Nephron (organoid): ENCODE measurements around the gene PRKN.

ENCODE experiments used
- H3K27ac Mint-ChIP-seq, 3 experiments: 2 replicates each; pipeline ENCODE4 v1.8.0; 2020; ENCODE audit warnings: mixed read lengths in 3 of 3, mild to moderate bottlenecking in 2 of 3, moderate library complexity in 1 of 3
- H3K27me3 Mint-ChIP-seq: 2 replicates; pipeline ENCODE4 v1.8.0; 2021; ENCODE audit warnings: low read depth, mild to moderate bottlenecking, moderate library complexity, mixed read lengths
- H3K36me3 Mint-ChIP-seq: 2 replicates; pipeline ENCODE4 v1.8.0; 2020; ENCODE audit warnings: low read depth, mixed read lengths
- H3K4me1 Mint-ChIP-seq: 2 replicates; pipeline ENCODE4 v1.8.0; 2020; ENCODE audit warnings: mixed read lengths
- H3K4me3 Mint-ChIP-seq, 3 experiments: 2 replicates each; pipeline ENCODE4 v1.8.0; 2020; ENCODE audit warnings: mild to moderate bottlenecking in 3 of 3, mixed read lengths in 3 of 3, moderate library complexity in 2 of 3
- H3K9me3 Mint-ChIP-seq: 2 replicates; pipeline ENCODE4 v1.8.0; 2020; ENCODE audit warnings: mixed read lengths
- TF ChIP-seq, protein P1 (sequence below), 3 experiments: fragments of 200-600 bp; sonication (generic); IDR thresholded peaks; one replicate each; pipeline ENCODE4 v1.5.0; 2021; ENCODE audit warnings: antibody characterized with exemption in 3 of 3; ENCODE audit not compliant: unreplicated experiment in 3 of 3

Gene PRKN

DNA sequence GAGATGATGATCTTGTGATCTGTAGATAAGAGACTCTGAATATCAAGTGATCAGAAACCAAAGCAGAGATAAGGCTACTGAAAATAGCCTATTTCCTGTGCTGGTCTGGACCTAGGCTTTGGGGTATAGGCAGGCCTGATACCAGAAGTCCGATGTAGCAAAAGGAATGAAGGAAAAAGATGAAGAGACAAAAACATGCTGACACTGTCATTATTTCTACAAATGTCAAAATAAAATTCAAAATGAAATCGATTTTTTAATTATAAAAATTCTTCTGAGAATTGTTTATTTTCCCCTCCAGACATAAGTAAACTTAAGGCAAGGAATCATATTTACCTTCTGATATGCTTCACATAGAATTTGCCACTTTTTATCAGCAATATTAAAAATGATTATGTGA, 252.8 kb downstream of the PRKN start:
- H3K4me1 Mint-ChIP-seq = peaks cover 7% of the 10 kb centered on the region
- no peaks in the 10 kb centered on the region for H3K27me3 Mint-ChIP-seq
- H3K27ac Mint-ChIP-seq = no peak overlapping the region
- no peaks in the 10 kb centered on the region for H3K9me3 Mint-ChIP-seq
- H3K36me3 Mint-ChIP-seq = no peaks in the 10 kb centered on the region
- TF ChIP-seq, protein P1, sequence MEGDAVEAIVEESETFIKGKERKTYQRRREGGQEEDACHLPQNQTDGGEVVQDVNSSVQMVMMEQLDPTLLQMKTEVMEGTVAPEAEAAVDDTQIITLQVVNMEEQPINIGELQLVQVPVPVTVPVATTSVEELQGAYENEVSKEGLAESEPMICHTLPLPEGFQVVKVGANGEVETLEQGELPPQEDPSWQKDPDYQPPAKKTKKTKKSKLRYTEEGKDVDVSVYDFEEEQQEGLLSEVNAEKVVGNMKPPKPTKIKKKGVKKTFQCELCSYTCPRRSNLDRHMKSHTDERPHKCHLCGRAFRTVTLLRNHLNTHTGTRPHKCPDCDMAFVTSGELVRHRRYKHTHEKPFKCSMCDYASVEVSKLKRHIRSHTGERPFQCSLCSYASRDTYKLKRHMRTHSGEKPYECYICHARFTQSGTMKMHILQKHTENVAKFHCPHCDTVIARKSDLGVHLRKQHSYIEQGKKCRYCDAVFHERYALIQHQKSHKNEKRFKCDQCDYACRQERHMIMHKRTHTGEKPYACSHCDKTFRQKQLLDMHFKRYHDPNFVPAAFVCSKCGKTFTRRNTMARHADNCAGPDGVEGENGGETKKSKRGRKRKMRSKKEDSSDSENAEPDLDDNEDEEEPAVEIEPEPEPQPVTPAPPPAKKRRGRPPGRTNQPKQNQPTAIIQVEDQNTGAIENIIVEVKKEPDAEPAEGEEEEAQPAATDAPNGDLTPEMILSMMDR (IDR thresholded peaks at IDR 0.05; ENCODE audit: unreplicated experiment in 3 of 3) = no peak
- no peak overlapping the region for H3K4me3 Mint-ChIP-seq

DNA sequence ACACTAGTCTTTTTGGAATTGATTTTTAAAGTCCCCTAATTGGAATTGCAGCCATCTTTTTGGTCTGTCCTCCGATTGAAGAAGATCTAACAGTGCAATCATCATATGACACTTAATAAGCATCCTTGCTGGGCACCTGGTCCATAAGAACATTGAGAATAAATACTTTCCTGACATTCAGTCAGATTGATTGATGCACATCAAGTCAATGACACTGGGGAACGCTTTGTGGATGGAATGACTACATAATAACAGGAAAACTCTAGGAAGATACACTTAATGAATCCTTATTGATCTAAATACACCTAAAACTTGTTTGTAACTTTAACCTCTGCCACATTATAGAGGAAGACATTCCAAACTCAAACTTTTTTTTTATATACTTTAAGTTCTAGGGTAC, 255.7 kb downstream of the PRKN start:
- Mint-ChIP-seq H3K9me3 (no peaks in the 10 kb centered on the region), H3K27ac (no peak overlapping the region), H3K36me3 (no peaks in the 10 kb centered on the region), H3K4me1 (peaks cover 11% of the 10 kb centered on the region), H3K27me3 (no peaks in the 10 kb centered on the region), H3K4me3 (no peak overlapping the region)
- TF ChIP-seq, protein P1 (IDR thresholded peaks at IDR 0.05; ENCODE audit: unreplicated experiment in 3 of 3) = no peak

DNA sequence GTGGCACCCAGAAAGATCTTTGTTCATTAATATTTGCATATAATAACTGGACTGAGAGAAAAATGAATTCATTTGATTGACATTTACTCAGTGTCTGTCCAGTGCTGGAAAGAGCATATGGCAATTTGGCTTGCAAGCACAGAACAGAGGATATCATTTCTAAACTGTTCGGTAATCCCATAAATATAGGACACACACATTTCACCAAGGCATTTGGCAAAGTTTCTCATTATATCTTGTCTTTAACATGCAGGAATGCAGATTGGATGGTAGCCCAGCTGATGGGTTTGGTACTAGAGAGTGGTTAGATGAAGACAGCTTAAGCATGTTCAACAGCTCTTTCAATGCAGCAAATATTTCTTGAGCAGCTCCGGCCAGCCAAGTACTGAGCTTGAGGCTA, 259.2 kb downstream of the PRKN start:
- no peaks in the 10 kb centered on the region for H3K9me3 Mint-ChIP-seq
- peaks cover 19% of the 10 kb centered on the region for H3K4me1 Mint-ChIP-seq
- no peak overlapping the region for H3K4me3 Mint-ChIP-seq
- H3K27ac Mint-ChIP-seq = no peak overlapping the region
- H3K27me3 Mint-ChIP-seq = no peaks in the 10 kb centered on the region
- no peaks in the 10 kb centered on the region for H3K36me3 Mint-ChIP-seq
- TF ChIP-seq, protein P1 (IDR thresholded peaks at IDR 0.05; ENCODE audit: unreplicated experiment in 3 of 3) = no peak

DNA sequence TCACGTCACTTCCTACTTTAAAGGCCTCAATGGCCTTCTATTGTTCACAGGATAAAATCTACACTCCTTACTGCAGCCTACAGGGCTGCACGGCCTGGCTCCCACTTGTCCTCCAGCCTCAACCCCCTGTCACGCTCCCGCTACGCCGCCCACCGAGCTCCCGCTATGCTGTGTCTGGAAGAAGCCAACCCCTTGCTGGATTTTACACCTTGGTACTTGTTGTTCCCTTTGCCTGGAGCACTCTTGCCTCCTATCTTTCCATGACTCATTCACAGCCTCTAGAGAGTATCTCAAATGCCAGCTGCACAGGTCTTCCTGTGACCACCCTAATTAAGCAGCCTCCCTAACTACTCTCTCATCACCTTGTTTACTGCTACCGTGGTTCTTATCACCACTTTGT, 259.9 kb downstream of the PRKN start:
- Mint-ChIP-seq H3K4me3 (no peak overlapping the region), H3K36me3 (no peaks in the 10 kb centered on the region), H3K9me3 (no peaks in the 10 kb centered on the region), H3K4me1 (peaks cover 19% of the 10 kb centered on the region), H3K27ac (no peak overlapping the region), H3K27me3 (no peaks in the 10 kb centered on the region)
- TF ChIP-seq, protein P1 (IDR thresholded peaks at IDR 0.05; ENCODE audit: unreplicated experiment in 3 of 3) = no peak

DNA sequence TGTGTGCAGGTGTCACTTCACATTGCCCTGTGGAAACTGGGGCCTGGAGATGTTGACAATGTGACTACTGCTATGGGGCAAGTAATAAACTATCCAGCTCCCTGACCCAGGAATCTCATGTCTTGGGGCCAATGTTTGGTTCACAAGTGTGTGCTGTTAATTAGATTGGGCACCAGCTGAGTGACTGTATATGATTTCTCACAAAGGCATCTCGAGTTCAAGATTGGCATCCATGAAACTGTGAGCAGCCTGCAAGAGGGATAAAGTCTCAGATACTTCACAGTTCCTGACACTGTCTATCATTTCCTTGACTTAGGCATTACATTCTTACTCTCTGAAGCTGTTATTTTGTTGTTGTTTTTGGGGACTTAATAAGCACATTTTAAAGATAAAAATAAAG, 264.0 kb downstream of the PRKN start:
- TF ChIP-seq, protein P1 (IDR thresholded peaks at IDR 0.05; ENCODE audit: unreplicated experiment in 3 of 3) = no peak

DNA sequence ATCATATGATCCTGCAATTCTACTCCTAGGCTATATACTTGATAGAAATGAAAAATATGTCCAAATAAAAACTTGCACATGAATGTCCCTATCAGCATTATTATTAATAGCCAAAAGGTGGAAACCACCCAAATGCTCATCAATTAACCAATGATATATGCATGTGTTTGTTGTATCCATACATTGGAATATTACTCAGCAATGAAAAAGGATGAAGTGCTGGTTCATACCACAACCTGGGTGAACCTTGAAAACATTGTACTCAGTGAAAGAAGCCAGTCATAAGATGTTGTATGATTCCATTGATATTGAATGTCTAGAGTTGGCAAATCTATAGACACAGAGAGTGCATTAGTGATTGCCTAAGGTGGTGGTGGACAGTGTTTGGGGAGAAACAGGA, 267.6 kb downstream of the PRKN start:
- no peak overlapping the region for H3K4me3 Mint-ChIP-seq
- no peaks in the 10 kb centered on the region for H3K9me3 Mint-ChIP-seq
- no peaks in the 10 kb centered on the region for H3K36me3 Mint-ChIP-seq
- TF ChIP-seq, protein P1 (IDR thresholded peaks at IDR 0.05; ENCODE audit: unreplicated experiment in 3 of 3) = no peak
- no peak overlapping the region for H3K27ac Mint-ChIP-seq
- no peaks in the 10 kb centered on the region for H3K27me3 Mint-ChIP-seq
- H3K4me1 Mint-ChIP-seq = peaks cover 3% of the 10 kb centered on the region

More for the DNA sequence above, 264.0 kb downstream of the PRKN start:
- Mint-ChIP-seq H3K36me3 (no peaks in the 10 kb centered on the region), H3K4me3 (no peak overlapping the region), H3K27me3 (no peaks in the 10 kb centered on the region), H3K9me3 (no peaks in the 10 kb centered on the region), H3K4me1 (peaks cover 16% of the 10 kb centered on the region), H3K27ac (no peak overlapping the region)
